Neural progenitor cell (in vitro differentiated cells): Measurements from ENCODE around the gene ZNF552. TPM values are rescaled to one million over a fixed set of nuclear protein-coding genes. Genes with fewer than 3 reads are reported as not detected.

ENCODE experiments used
- DNase-seq: peaks from one replicate; pipeline ENCODE4 v3.0.0-alpha.2; 2016; ENCODE audit warnings: low spot score
- H2AFZ ChIP-seq: fragments of 200-600 bp; sonication (generic); replicated peaks from 2 replicates; pipeline ENCODE4 v1.6.1; 2016; ENCODE audit warnings: antibody characterized with exemption
- H3F3A ChIP-seq: fragments of 200-600 bp; sonication (generic); 2 replicates; pipeline ENCODE4 v1.6.1; 2016; ENCODE audit warnings: antibody characterized with exemption, low read depth
- H3K27ac ChIP-seq: fragments of 200-600 bp; sonication (generic); 2 replicates; pipeline ENCODE4 v1.5.1; 2016; ENCODE audit warnings: mild to moderate bottlenecking
- H3K27me3 ChIP-seq: fragments of 200-600 bp; sonication (generic); 2 replicates; pipeline ENCODE4 v1.6.1; 2016; ENCODE audit warnings: mild to moderate bottlenecking, moderate library complexity
- H3K36me3 ChIP-seq: fragments of 200-600 bp; sonication (generic); 2 replicates; pipeline ENCODE4 v1.5.1; 2016
- H3K4me1 ChIP-seq: fragments of 200-600 bp; sonication (generic); 2 replicates; pipeline ENCODE4 v1.6.1; 2016; ENCODE audit warnings: mixed run types
- H3K4me2 ChIP-seq: fragments of 200-600 bp; sonication (generic); 2 replicates; pipeline ENCODE4 v1.6.1; 2016
- H3K4me3 ChIP-seq: fragments of 200-600 bp; sonication (generic); 2 replicates; pipeline ENCODE4 v1.5.1; 2016
- H3K79me2 ChIP-seq: fragments of 200-600 bp; sonication (generic); 2 replicates; pipeline ENCODE4 v1.6.1; 2016; ENCODE audit warnings: low read depth
- H3K9ac ChIP-seq: fragments of 200-600 bp; sonication (generic); 2 replicates; pipeline ENCODE4 v1.6.1; 2016
- H3K9me3 ChIP-seq: fragments of 200-600 bp; sonication (generic); 2 replicates; pipeline ENCODE4 v1.5.1; 2016; ENCODE audit warnings: low read depth
- H4K20me1 ChIP-seq: fragments of 200-600 bp; sonication (generic); 2 replicates; pipeline ENCODE4 v1.6.1; 2016; ENCODE audit warnings: low read depth
- H3K27ac Mint-ChIP-seq: 3 replicates; pipeline ENCODE4 v1.8.0; 2021; ENCODE audit warnings: mixed read lengths
- H3K27me3 Mint-ChIP-seq: 2 replicates; pipeline ENCODE4 v1.8.0; 2022; ENCODE audit warnings: low read depth, mild to moderate bottlenecking, inconsistent platforms, moderate library complexity, mixed read lengths; ENCODE audit not compliant: insufficient read depth
- H3K36me3 Mint-ChIP-seq: 3 replicates; pipeline ENCODE4 v1.8.0; 2021; ENCODE audit warnings: mixed read lengths
- H3K4me1 Mint-ChIP-seq: 3 replicates; pipeline ENCODE4 v1.8.0; 2021; ENCODE audit warnings: mixed read lengths
- H3K4me3 Mint-ChIP-seq: 3 replicates; pipeline ENCODE4 v1.8.0; 2021; ENCODE audit warnings: mild to moderate bottlenecking, moderate library complexity, mixed read lengths
- H3K9me3 Mint-ChIP-seq: 3 replicates; pipeline ENCODE4 v1.8.0; 2020; ENCODE audit warnings: mixed read lengths
- CTCF ChIP-seq: fragments of 200-600 bp; sonication (generic); IDR thresholded peaks from 2 replicates; pipeline ENCODE4 v1.5.1; 2017; ENCODE audit warnings: antibody characterized with exemption, mild to moderate bottlenecking
- EZH2 ChIP-seq: fragments of 200-600 bp; sonication (generic); IDR thresholded peaks from 2 replicates; pipeline ENCODE4 v1.6.1; 2017; ENCODE audit warnings: antibody characterized with exemption, mild to moderate bottlenecking, moderate library complexity
- EZH2phosphoT487 ChIP-seq: fragments of 200-600 bp; sonication (generic); IDR thresholded peaks from 2 replicates; pipeline ENCODE4 v1.6.1; 2017; ENCODE audit warnings: antibody characterized with exemption
- total RNA-seq: library from RNA; depleted of rRNA; stranded (reverse); fragments of >200 nt; gene quantifications from 2 replicates; pipeline ENCODE4 v1.2.3, GENCODE V29; 2015; ENCODE audit warnings: low replicate concordance

Gene ZNF552
- total RNA-seq, 1 donor from 2014 or later: 5.5 TPM

- no peak overlapping the region for H3K27ac Mint-ChIP-seq
- Histone ChIP-seq H3K36me3 (peaks cover 4% of the 10 kb centered on the region), H3K9me3 (no peaks in the 10 kb centered on the region), H3K4me1 (no peaks in the 10 kb centered on the region), H3K4me3 (no peak overlapping the region), H4K20me1 (peaks cover 41% of the 10 kb centered on the region), H2AFZ (no peak overlapping the region), H3K4me2 (no peak overlapping the region), H3K79me2 (peaks cover 91% of the 10 kb centered on the region), H3K9ac (no peak overlapping the region), H3K27me3 (no peaks in the 10 kb centered on the region), H3K27ac (no peak overlapping the region), H3F3A (no peaks in the 10 kb centered on the region)
- H3K36me3 Mint-ChIP-seq: peaks cover 87% of the 10 kb centered on the region
- H3K27me3 Mint-ChIP-seq: peaks cover 3% of the 10 kb centered on the region
- TF ChIP-seq EZH2: no peak
- TF ChIP-seq EZH2phosphoT487: no peak
- TF ChIP-seq CTCF: no peak
- no peak overlapping the region for H3K4me3 Mint-ChIP-seq
- H3K9me3 Mint-ChIP-seq: peaks cover 86% of the 10 kb centered on the region
- H3K4me1 Mint-ChIP-seq: no peaks in the 10 kb centered on the region
- no peak for DNase-seq
Observed at GRCh38 chr19:57776764-57777296, 37.9 kb downstream of the ZNF552 start.

- peaks cover 79% of the 10 kb centered on the region for H3K9me3 Mint-ChIP-seq
- peaks cover 5% of the 10 kb centered on the region for H3K27me3 Mint-ChIP-seq
- Histone ChIP-seq H3K79me2 (peaks cover 86% of the 10 kb centered on the region), H2AFZ (no peak overlapping the region), H3K4me3 (no peak overlapping the region), H3K27ac (no peak overlapping the region), H3K4me1 (peaks cover 11% of the 10 kb centered on the region), H3K36me3 (no peaks in the 10 kb centered on the region), H3K4me2 (no peak overlapping the region), H3F3A (peaks cover under 1% of the 10 kb centered on the region), H3K9ac (no peak overlapping the region), H3K9me3 (no peaks in the 10 kb centered on the region), H3K27me3 (no peaks in the 10 kb centered on the region), H4K20me1 (peaks cover 38% of the 10 kb centered on the region)
- no peak overlapping the region for H3K4me3 Mint-ChIP-seq
- H3K4me1 Mint-ChIP-seq: peaks cover 12% of the 10 kb centered on the region
- H3K36me3 Mint-ChIP-seq: peaks cover 73% of the 10 kb centered on the region
- DNase-seq: no peak
- no peak overlapping the region for H3K27ac Mint-ChIP-seq
- TF ChIP-seq CTCF (no peak), EZH2phosphoT487 (no peak), EZH2 (no peak)
Observed at GRCh38 chr19:57773488-57773887, 41.2 kb downstream of the ZNF552 start.

- peaks cover 71% of the 10 kb centered on the region for H3K9me3 Mint-ChIP-seq
- peaks cover 67% of the 10 kb centered on the region for H3K79me2 ChIP-seq
- H3K4me1 Mint-ChIP-seq: peaks cover 12% of the 10 kb centered on the region
- no peak overlapping the region for H2AFZ ChIP-seq
- peaks cover 11% of the 10 kb centered on the region for H3K4me1 ChIP-seq
- H3K36me3 ChIP-seq: no peaks in the 10 kb centered on the region
- H3K27me3 Mint-ChIP-seq: peaks cover 2% of the 10 kb centered on the region
- peak overlapping the region; percentile 95 for H3K4me2 ChIP-seq
- H4K20me1 ChIP-seq: peaks cover 28% of the 10 kb centered on the region
- H3K27me3 ChIP-seq: no peaks in the 10 kb centered on the region
- TF ChIP-seq EZH2 (no peak), EZH2phosphoT487 (no peak), CTCF (no peak)
- H3K9ac ChIP-seq: no peak overlapping the region
- H3K27ac Mint-ChIP-seq: no peak overlapping the region
- peaks cover 8% of the 10 kb centered on the region for H3F3A ChIP-seq
- peak overlapping the region; percentile 93 for H3K4me3 Mint-ChIP-seq
- DNase-seq: no peak
- peaks cover 65% of the 10 kb centered on the region for H3K36me3 Mint-ChIP-seq
- H3K27ac ChIP-seq: no peak overlapping the region
- H3K4me3 ChIP-seq: no peak overlapping the region
- no peaks in the 10 kb centered on the region for H3K9me3 ChIP-seq
Observed at GRCh38 chr19:57771417-57771816, 43.3 kb downstream of the ZNF552 start.
